Activated T-cell treated with anti-CD3 and anti-CD28 coated beads, Interleukin-2, amount 50 U/mL, for 24 hours (primary cell): ENCODE measurements around the gene EBLN1.
A peak's percentile ranks its signal among the peaks of the same experiment; 100 is the strongest.

Experiments
- DNase-seq: peaks from one replicate; pipeline ENCODE4 v3.0.0-alpha.2; 2020
- H3K27ac Mint-ChIP-seq: 2 replicates; pipeline ENCODE4 v1.8.0; 2020; ENCODE audit warnings: mild to moderate bottlenecking, mixed read lengths
- H3K27me3 Mint-ChIP-seq: 2 replicates; pipeline ENCODE4 v1.8.0; 2020; ENCODE audit warnings: mixed read lengths
- H3K36me3 Mint-ChIP-seq: 2 replicates; pipeline ENCODE4 v1.8.0; 2020; ENCODE audit warnings: low read depth, mixed read lengths
- H3K4me1 Mint-ChIP-seq: 2 replicates; pipeline ENCODE4 v1.8.0; 2020; ENCODE audit warnings: low read depth, mixed read lengths
- H3K4me3 Mint-ChIP-seq: 2 replicates; pipeline ENCODE4 v1.8.0; 2020; ENCODE audit warnings: mild to moderate bottlenecking, moderate library complexity, mixed read lengths
- H3K9me3 Mint-ChIP-seq: 2 replicates; pipeline ENCODE4 v1.8.0; 2020; ENCODE audit warnings: mixed read lengths

EBLN1 gene

GRCh38 chr10:22217842-22218241 is at the start of gene EBLN1:
EBLN1 (minus strand) TSS chr10:22218015; CDS start chr10:22209983, 8,032 bp downstream.
- peaks cover 21% of the 10 kb centered on the region for H3K4me1 Mint-ChIP-seq
- H3K27ac Mint-ChIP-seq: no peak within 1 kb of the TSS
- H3K36me3 Mint-ChIP-seq: no peaks in the 10 kb centered on the region
- no peak for DNase-seq
- H3K4me3 Mint-ChIP-seq: no peak within 1 kb of the TSS
- no peaks in the 10 kb centered on the region for H3K27me3 Mint-ChIP-seq
- H3K9me3 Mint-ChIP-seq: no peaks in the 10 kb centered on the region

- Mint-ChIP-seq H3K4me3 (no peak overlapping the region), H3K27ac (no peak overlapping the region), H3K27me3 (peaks cover 32% of the 10 kb centered on the region), H3K4me1 (peaks cover 5% of the 10 kb centered on the region), H3K36me3 (no peaks in the 10 kb centered on the region), H3K9me3 (no peaks in the 10 kb centered on the region)
- no peak for DNase-seq
Observed at GRCh38 chr10:22265839-22266537, 48.2 kb upstream of the EBLN1 start.

GRCh38 chr10:22263106-22263505 is 45.3 kb upstream of the EBLN1 start:
- Mint-ChIP-seq H3K27me3 (peaks cover 29% of the 10 kb centered on the region), H3K4me1 (peaks cover 8% of the 10 kb centered on the region), H3K9me3 (no peaks in the 10 kb centered on the region), H3K4me3 (no peak overlapping the region), H3K27ac (no peak overlapping the region), H3K36me3 (no peaks in the 10 kb centered on the region)
- no peak for DNase-seq

GRCh38 chr10:22259280-22259679 is 41.5 kb upstream of the EBLN1 start:
- peaks cover 23% of the 10 kb centered on the region for H3K27me3 Mint-ChIP-seq
- no peak for DNase-seq

GRCh38 chr10:22258471-22258870 is 40.7 kb upstream of the EBLN1 start:
- Mint-ChIP-seq H3K9me3 (no peaks in the 10 kb centered on the region), H3K4me1 (peaks cover 25% of the 10 kb centered on the region), H3K27ac (no peak overlapping the region), H3K27me3 (peaks cover 29% of the 10 kb centered on the region), H3K4me3 (no peak overlapping the region), H3K36me3 (no peaks in the 10 kb centered on the region)
- DNase-seq: no peak

More at GRCh38 chr10:22259280-22259679, 41.5 kb upstream of the EBLN1 start:
- H3K4me1 Mint-ChIP-seq: peaks cover 23% of the 10 kb centered on the region
- no peaks in the 10 kb centered on the region for H3K36me3 Mint-ChIP-seq
- H3K27ac Mint-ChIP-seq: no peak overlapping the region
- H3K9me3 Mint-ChIP-seq: no peaks in the 10 kb centered on the region
- H3K4me3 Mint-ChIP-seq: no peak overlapping the region

GRCh38 chr10:22253580-22253882 is 35.7 kb upstream of the EBLN1 start:
- peaks cover 31% of the 10 kb centered on the region for H3K27me3 Mint-ChIP-seq
- DNase-seq: no peak
- peak overlapping the region; percentile 83 for H3K4me3 Mint-ChIP-seq
- H3K27ac Mint-ChIP-seq: peak overlapping the region; percentile 95
- H3K36me3 Mint-ChIP-seq: peaks cover 18% of the 10 kb centered on the region
- no peaks in the 10 kb centered on the region for H3K9me3 Mint-ChIP-seq
- H3K4me1 Mint-ChIP-seq: peaks cover 39% of the 10 kb centered on the region

- Mint-ChIP-seq H3K27me3 (peaks cover 27% of the 10 kb centered on the region), H3K4me1 (peaks cover 44% of the 10 kb centered on the region), H3K9me3 (no peaks in the 10 kb centered on the region), H3K36me3 (peaks cover 18% of the 10 kb centered on the region), H3K27ac (peak overlapping the region; percentile 95), H3K4me3 (peak overlapping the region; percentile 83)
- DNase-seq: peak; percentile 80
Observed at GRCh38 chr10:22252801-22253579, 35.2 kb upstream of the EBLN1 start.

GRCh38 chr10:22252224-22252800 is 34.5 kb upstream of the EBLN1 start:
- Mint-ChIP-seq H3K27ac (peak overlapping the region; percentile 98), H3K36me3 (peaks cover 18% of the 10 kb centered on the region), H3K9me3 (no peaks in the 10 kb centered on the region), H3K4me3 (peak overlapping the region; percentile 95), H3K4me1 (peaks cover 51% of the 10 kb centered on the region), H3K27me3 (peaks cover 27% of the 10 kb centered on the region)
- peak; percentile 86 for DNase-seq

GRCh38 chr10:22251751-22252223 is 34.0 kb upstream of the EBLN1 start:
- Mint-ChIP-seq H3K4me1 (peaks cover 51% of the 10 kb centered on the region), H3K27ac (peak overlapping the region; percentile 98), H3K9me3 (no peaks in the 10 kb centered on the region), H3K36me3 (peaks cover 18% of the 10 kb centered on the region), H3K4me3 (peak overlapping the region; percentile 95), H3K27me3 (peaks cover 23% of the 10 kb centered on the region)
- peak; percentile 79 for DNase-seq

GRCh38 chr10:22250897-22251660 is 33.3 kb upstream of the EBLN1 start:
- DNase-seq: no peak
- peaks cover 56% of the 10 kb centered on the region for H3K4me1 Mint-ChIP-seq
- H3K36me3 Mint-ChIP-seq: peaks cover 18% of the 10 kb centered on the region
- peak overlapping the region; percentile 95 for H3K4me3 Mint-ChIP-seq
- no peaks in the 10 kb centered on the region for H3K9me3 Mint-ChIP-seq
- peak overlapping the region; percentile 98 for H3K27ac Mint-ChIP-seq
- H3K27me3 Mint-ChIP-seq: peaks cover 21% of the 10 kb centered on the region

- Mint-ChIP-seq H3K4me3 (peak overlapping the region; percentile 54), H3K9me3 (peaks cover 3% of the 10 kb centered on the region)
Observed at GRCh38 chr10:22247636-22248035, 29.8 kb upstream of the EBLN1 start.

GRCh38 chr10:22246680-22247391 is 29.0 kb upstream of the EBLN1 start:
- DNase-seq: no peak
- peak overlapping the region; percentile 95 for H3K27ac Mint-ChIP-seq
- H3K36me3 Mint-ChIP-seq: peaks cover 13% of the 10 kb centered on the region
- peaks cover 60% of the 10 kb centered on the region for H3K4me1 Mint-ChIP-seq
- peak overlapping the region; percentile 54 for H3K4me3 Mint-ChIP-seq
- peaks cover 3% of the 10 kb centered on the region for H3K9me3 Mint-ChIP-seq
- H3K27me3 Mint-ChIP-seq: peaks cover 6% of the 10 kb centered on the region

More at GRCh38 chr10:22247636-22248035, 29.8 kb upstream of the EBLN1 start:
- peaks cover 16% of the 10 kb centered on the region for H3K36me3 Mint-ChIP-seq
- DNase-seq: no peak
- peaks cover 6% of the 10 kb centered on the region for H3K27me3 Mint-ChIP-seq
- H3K27ac Mint-ChIP-seq: peak overlapping the region; percentile 95
- peaks cover 63% of the 10 kb centered on the region for H3K4me1 Mint-ChIP-seq

GRCh38 chr10:22245567-22245966 is 27.8 kb upstream of the EBLN1 start:
- Mint-ChIP-seq H3K9me3 (peaks cover 3% of the 10 kb centered on the region), H3K27me3 (peaks cover 11% of the 10 kb centered on the region), H3K4me3 (no peak overlapping the region), H3K27ac (peak overlapping the region; percentile 74), H3K36me3 (peaks cover 4% of the 10 kb centered on the region), H3K4me1 (peaks cover 52% of the 10 kb centered on the region)
- DNase-seq: no peak

- peaks cover 14% of the 10 kb centered on the region for H3K27me3 Mint-ChIP-seq
- no peaks in the 10 kb centered on the region for H3K36me3 Mint-ChIP-seq
- H3K4me3 Mint-ChIP-seq: no peak overlapping the region
- no peak overlapping the region for H3K27ac Mint-ChIP-seq
- H3K9me3 Mint-ChIP-seq: peaks cover 3% of the 10 kb centered on the region
- H3K4me1 Mint-ChIP-seq: peaks cover 45% of the 10 kb centered on the region
- no peak for DNase-seq
Observed at GRCh38 chr10:22244855-22245254, 27.0 kb upstream of the EBLN1 start.
